Gastroesophageal sphincter (tissue), 4 donors: ENCODE results near the gene PCBP3. TPM values are rescaled to one million over a fixed set of nuclear protein-coding genes. Genes with fewer than 3 reads are reported as not detected.
A peak's percentile ranks its signal among the peaks of the same experiment; 100 is the strongest.

Experiments
- ATAC-seq: fragments of 150-250 bp; one replicate; pipeline ENCODE4 v1.9.1; 2016; ENCODE audit warnings: mild to moderate bottlenecking, moderate library complexity
- H3K27ac ChIP-seq, 4 donors: fragments of 200-600 bp; sonication (generic) in 3 of 4; 1 replicate in 3 of 4; 2 replicates in 1 of 4; pipeline ENCODE4 v1.5.1; 2016 to 2019
- H3K27me3 ChIP-seq: fragments of 200-600 bp; sonication (generic); one replicate; pipeline ENCODE4 v1.5.1; 2019
- H3K36me3 ChIP-seq, 2 donors: fragments of 200-600 bp; sonication (generic); one replicate each; pipeline ENCODE4 v1.5.1; 2019; ENCODE audit warnings: control low read depth in 1 of 2
- H3K4me1 ChIP-seq, 3 donors: fragments of 200-600 bp; sonication (generic); 1 replicate in 2 of 3; 2 replicates in 1 of 3; pipeline ENCODE4 v1.5.1; 2016 to 2019; ENCODE audit warnings: control low read depth in 2 of 3
- H3K4me3 ChIP-seq, 2 donors: fragments of 200-600 bp; sonication (generic); one replicate each; pipeline ENCODE4 v1.5.1; 2019; ENCODE audit warnings: mild to moderate bottlenecking in 1 of 2, moderate library complexity in 1 of 2
- H3K9me3 ChIP-seq, 3 donors: fragments of 200-600 bp; sonication (generic); one replicate each; pipeline ENCODE4 v1.5.1; 2017 to 2019; ENCODE audit warnings: control low read depth in 2 of 3
- EP300 ChIP-seq: sonication (generic); formaldehyde crosslinking; IDR thresholded peaks from one replicate; pipeline ENCODE4 v1.6.1; 2017; ENCODE audit warnings: antibody characterized with exemption, mild to moderate bottlenecking
- POLR2A ChIP-seq, 2 donors: fragments of 450-650 bp; IDR thresholded peaks; one replicate each; pipeline ENCODE4 v1.6.1; 2017; ENCODE audit warnings: antibody characterized with exemption in 2 of 2, mild to moderate bottlenecking in 2 of 2, moderate library complexity in 1 of 2
- POLR2AphosphoS5 ChIP-seq: sonication (generic); formaldehyde crosslinking; IDR thresholded peaks from one replicate; pipeline ENCODE4 v1.6.1; 2017; ENCODE audit warnings: antibody characterized with exemption
- WGBS, 2 donors: methylation state at CpG; one replicate each; pipeline ENCODE4 v1.1.5; 2018; ENCODE audit warnings: low coverage in 1 of 2; 5-methylcytosine and 5-hydroxymethylcytosine counted together
- total RNA-seq, 4 donors: library from RNA; depleted of rRNA; stranded (reverse); fragments of >200 nt; gene quantifications; one replicate each; pipeline ENCODE4 v1.1.0, GENCODE V29; 2016
- TF ChIP-seq, protein P1 (sequence below), 4 experiments: fragments of 200-600 bp in 2 of 4; fragments of 450-650 bp in 2 of 4; sonication (generic) in 1 of 4; IDR thresholded peaks; one replicate each; pipeline ENCODE4 v1.5.1; 2017 to 2019; ENCODE audit warnings: antibody characterized with exemption in 4 of 4, mild to moderate bottlenecking in 2 of 4, moderate library complexity in 2 of 4

Gene PCBP3
- total RNA-seq, 4 donors from 2014 or later = 5.1 to 14.8 (median 10.4) TPM

DNA sequence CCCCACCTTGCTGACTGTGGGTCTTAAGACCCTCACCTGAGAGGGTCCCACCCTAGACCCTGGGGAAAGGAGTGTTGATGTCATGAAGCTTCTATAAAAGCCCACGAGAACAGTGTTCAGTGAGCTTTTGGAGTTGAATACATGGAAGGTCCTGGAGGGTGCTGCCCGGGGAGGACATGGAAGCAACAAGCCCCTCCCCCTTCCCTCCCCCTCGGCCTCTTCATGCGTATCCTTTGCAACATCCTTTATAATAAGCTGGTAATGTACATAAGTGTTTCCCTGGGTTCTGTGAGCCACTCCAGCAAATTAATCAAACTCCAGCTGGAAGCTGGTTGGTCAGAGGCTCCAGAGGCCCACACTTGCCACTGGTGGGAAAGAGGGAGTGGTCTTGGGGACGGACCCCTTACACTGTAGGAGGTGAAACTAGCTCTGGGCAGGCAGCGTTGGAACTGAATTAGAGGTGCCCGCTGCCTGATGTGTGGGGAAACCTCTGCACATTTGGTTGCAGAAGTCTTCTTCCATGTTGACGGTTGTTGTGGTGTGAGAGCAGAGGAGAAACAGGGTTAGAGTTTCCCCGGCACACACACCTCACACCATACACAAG lies 323.4 kb downstream of the PCBP3 start:
- Histone ChIP-seq H3K4me1 (peaks cover 0 to 20% (median 17%) of the 10 kb centered on the region in 3 donors), H3K9me3 (peaks cover 0 to 8% (median 0%) of the 10 kb centered on the region in 3 donors), H3K27me3 (no peaks in the 10 kb centered on the region), H3K36me3 (no peaks in the 10 kb centered on the region), H3K27ac (no peak overlapping the region), H3K4me3 (no peak overlapping the region)
- TF ChIP-seq POLR2A (IDR thresholded peaks at IDR 0.05) (no peak), POLR2AphosphoS5 (no peak), EP300 (no peak)
- TF ChIP-seq, protein P1, sequence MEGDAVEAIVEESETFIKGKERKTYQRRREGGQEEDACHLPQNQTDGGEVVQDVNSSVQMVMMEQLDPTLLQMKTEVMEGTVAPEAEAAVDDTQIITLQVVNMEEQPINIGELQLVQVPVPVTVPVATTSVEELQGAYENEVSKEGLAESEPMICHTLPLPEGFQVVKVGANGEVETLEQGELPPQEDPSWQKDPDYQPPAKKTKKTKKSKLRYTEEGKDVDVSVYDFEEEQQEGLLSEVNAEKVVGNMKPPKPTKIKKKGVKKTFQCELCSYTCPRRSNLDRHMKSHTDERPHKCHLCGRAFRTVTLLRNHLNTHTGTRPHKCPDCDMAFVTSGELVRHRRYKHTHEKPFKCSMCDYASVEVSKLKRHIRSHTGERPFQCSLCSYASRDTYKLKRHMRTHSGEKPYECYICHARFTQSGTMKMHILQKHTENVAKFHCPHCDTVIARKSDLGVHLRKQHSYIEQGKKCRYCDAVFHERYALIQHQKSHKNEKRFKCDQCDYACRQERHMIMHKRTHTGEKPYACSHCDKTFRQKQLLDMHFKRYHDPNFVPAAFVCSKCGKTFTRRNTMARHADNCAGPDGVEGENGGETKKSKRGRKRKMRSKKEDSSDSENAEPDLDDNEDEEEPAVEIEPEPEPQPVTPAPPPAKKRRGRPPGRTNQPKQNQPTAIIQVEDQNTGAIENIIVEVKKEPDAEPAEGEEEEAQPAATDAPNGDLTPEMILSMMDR (IDR thresholded peaks at IDR 0.05) = no peak
- ATAC-seq = no peak
- 57 to 82% methylated on average over 3 to 5 of the region's 9 CpGs for WGBS, 2 donors

DNA sequence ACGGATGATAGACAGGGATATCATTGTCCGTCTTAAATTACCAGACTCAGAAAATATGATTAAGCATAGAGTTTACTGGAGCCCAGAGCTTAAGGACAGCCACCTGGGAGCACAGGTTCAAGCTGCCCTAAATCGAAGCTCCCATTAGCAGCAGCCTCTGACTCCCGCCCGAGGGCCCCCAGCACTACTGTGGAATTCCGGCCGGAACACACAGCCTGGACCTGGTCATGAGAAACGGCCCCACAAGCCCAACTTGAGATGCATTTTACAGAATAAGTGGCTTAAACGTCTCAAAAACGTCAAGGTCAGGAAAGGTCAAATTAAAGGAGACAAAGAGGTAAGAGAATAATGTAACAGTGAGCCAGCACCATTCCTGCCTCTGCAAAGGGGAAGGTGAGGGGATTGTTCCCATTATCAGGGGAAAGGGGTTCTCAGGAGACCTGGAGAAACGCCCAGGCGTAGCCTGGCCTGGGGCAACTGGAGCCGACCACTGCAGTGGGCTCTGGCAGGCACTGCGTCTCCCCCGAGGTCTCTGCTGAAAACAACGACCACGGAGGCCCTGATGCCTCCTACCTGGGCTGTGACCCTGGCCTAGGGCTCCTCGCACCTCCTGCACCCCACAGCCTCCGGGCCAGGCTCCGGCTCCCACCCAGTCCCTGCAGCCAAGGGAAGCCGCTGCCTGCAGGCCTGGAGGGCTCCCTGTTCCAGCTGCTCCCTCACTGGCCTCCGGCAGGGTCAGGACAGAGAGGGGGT lies 326.6 kb downstream of the PCBP3 start:
- TF ChIP-seq, protein P1 (IDR thresholded peaks at IDR 0.05) = no peak
- Histone ChIP-seq H3K4me1 (peaks cover 0 to 52% (median 39%) of the 10 kb centered on the region in 3 donors), H3K27ac (peak overlapping the region in 3 of 4 donors; percentile 94 to 99 (median 98)), H3K4me3 (no peak overlapping the region), H3K36me3 (no peaks in the 10 kb centered on the region), H3K27me3 (no peaks in the 10 kb centered on the region), H3K9me3 (no peaks in the 10 kb centered on the region)
- WGBS, 2 donors = 49 to 69% methylated on average over 4 to 15 of the region's 22 CpGs
- ATAC-seq = no peak

GRCh38 chr21:45970674-45971615 lies 327.4 kb downstream of the PCBP3 start:
- ATAC-seq = peak; percentile 42
- Histone ChIP-seq H3K4me1 (peaks cover 0 to 60% (median 39%) of the 10 kb centered on the region in 3 donors), H3K9me3 (no peaks in the 10 kb centered on the region), H3K4me3 (no peak overlapping the region), H3K27ac (peak overlapping the region; percentile 21 to 99 (median 96)), H3K27me3 (no peaks in the 10 kb centered on the region), H3K36me3 (no peaks in the 10 kb centered on the region)
- TF ChIP-seq POLR2A (IDR thresholded peaks at IDR 0.05) = no peak
- TF ChIP-seq POLR2AphosphoS5 = no peak
- TF ChIP-seq, protein P1 (IDR thresholded peaks at IDR 0.05) = peak; percentile 87 to 98 (median 90)
- TF ChIP-seq EP300 = no peak
- no CpG with 5 or more reads among the region's 25 CpGs for WGBS, 2 donors

GRCh38 chr21:45971616-45972352 lies 328.3 kb downstream of the PCBP3 start:
- peak; percentile 38 for ATAC-seq
- WGBS, 2 donors = no CpG with 5 or more reads among the region's 20 CpGs
- no peaks in the 10 kb centered on the region for H3K9me3 ChIP-seq
- no peaks in the 10 kb centered on the region for H3K36me3 ChIP-seq
- no peaks in the 10 kb centered on the region for H3K27me3 ChIP-seq
- TF ChIP-seq POLR2AphosphoS5 = peak; percentile 23
- no peak for TF ChIP-seq POLR2A (IDR thresholded peaks at IDR 0.05)
- H3K4me3 ChIP-seq = peak overlapping the region in 1 of 2 donors; percentile 58
- H3K4me1 ChIP-seq = peaks cover 0 to 69% (median 42%) of the 10 kb centered on the region in 3 donors
- H3K27ac ChIP-seq = peak overlapping the region; percentile 94 to 99 (median 97)
